Measurements from ENCODE around the gene LDAH.
A peak's percentile ranks its signal among the peaks of the same experiment; 100 is the strongest.
"Not testable (repeated sequence)": the region's sequence is repeated elsewhere in the genome, so short reads cannot be mapped to it uniquely, and the experiment has no call there.

The LDAH gene

GRCh38 chr2:20796374-20796791 lies 26.5 kb downstream of the LDAH start:
- DNase-seq (ENCODE audit: low read depth) = peak; percentile 10
- TF ChIP-seq, protein P1, sequence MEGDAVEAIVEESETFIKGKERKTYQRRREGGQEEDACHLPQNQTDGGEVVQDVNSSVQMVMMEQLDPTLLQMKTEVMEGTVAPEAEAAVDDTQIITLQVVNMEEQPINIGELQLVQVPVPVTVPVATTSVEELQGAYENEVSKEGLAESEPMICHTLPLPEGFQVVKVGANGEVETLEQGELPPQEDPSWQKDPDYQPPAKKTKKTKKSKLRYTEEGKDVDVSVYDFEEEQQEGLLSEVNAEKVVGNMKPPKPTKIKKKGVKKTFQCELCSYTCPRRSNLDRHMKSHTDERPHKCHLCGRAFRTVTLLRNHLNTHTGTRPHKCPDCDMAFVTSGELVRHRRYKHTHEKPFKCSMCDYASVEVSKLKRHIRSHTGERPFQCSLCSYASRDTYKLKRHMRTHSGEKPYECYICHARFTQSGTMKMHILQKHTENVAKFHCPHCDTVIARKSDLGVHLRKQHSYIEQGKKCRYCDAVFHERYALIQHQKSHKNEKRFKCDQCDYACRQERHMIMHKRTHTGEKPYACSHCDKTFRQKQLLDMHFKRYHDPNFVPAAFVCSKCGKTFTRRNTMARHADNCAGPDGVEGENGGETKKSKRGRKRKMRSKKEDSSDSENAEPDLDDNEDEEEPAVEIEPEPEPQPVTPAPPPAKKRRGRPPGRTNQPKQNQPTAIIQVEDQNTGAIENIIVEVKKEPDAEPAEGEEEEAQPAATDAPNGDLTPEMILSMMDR (conservative IDR thresholded peaks at IDR 0.05; ENCODE audit: low read depth, low read length) = no peak
- H3K4me3 ChIP-seq (ENCODE audit: low read length) = no peak overlapping the region

- not testable (repeated sequence) for DNase-seq (ENCODE audit: low read depth); H3K4me3 ChIP-seq (ENCODE audit: low read length)
Measured at GRCh38 chr2:20793944-20794343, 29.0 kb downstream of the LDAH start.

DNA sequence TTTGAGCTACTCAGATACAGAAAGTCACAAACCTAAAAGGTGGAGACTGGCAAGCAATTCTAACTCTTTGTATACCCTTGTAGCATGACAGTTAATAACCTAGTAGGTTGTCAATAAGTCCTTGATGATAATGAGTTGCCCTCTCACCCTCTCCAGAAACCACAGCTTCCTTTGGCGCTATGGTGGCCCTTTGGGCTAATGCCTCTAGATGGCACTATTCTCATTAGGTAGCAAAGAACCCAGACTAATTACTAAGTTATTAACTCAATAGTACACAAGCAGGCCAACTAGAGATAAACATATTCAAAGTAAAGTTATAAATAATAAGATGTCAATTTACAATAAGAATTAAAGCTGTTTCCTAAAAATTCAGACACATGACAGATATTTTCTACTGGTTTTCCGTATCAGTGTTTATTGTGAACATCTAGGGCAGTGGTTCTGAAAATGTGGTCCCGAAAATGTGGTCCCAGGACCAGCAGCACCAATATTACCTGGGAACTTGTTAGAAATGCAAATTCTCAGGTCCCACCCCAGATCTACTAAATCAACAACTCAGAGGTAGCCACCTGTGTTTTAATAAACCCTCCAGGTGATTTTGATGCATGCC lies 41.1 kb downstream of the LDAH start:
- DNase-seq (ENCODE audit: low read depth) = no peak
- TF ChIP-seq, protein P1 (conservative IDR thresholded peaks at IDR 0.05; ENCODE audit: low read depth, low read length) = peak; percentile 64
- H3K4me3 ChIP-seq (ENCODE audit: low read length) = no peak overlapping the region

GRCh38 chr2:20771299-20771698 lies 51.6 kb downstream of the LDAH start:
- H3K4me3 ChIP-seq (ENCODE audit: low read length) = no peak overlapping the region
- DNase-seq (ENCODE audit: low read depth) = no peak
- TF ChIP-seq, protein P1 (conservative IDR thresholded peaks at IDR 0.05; ENCODE audit: low read depth, low read length) = no peak

DNA sequence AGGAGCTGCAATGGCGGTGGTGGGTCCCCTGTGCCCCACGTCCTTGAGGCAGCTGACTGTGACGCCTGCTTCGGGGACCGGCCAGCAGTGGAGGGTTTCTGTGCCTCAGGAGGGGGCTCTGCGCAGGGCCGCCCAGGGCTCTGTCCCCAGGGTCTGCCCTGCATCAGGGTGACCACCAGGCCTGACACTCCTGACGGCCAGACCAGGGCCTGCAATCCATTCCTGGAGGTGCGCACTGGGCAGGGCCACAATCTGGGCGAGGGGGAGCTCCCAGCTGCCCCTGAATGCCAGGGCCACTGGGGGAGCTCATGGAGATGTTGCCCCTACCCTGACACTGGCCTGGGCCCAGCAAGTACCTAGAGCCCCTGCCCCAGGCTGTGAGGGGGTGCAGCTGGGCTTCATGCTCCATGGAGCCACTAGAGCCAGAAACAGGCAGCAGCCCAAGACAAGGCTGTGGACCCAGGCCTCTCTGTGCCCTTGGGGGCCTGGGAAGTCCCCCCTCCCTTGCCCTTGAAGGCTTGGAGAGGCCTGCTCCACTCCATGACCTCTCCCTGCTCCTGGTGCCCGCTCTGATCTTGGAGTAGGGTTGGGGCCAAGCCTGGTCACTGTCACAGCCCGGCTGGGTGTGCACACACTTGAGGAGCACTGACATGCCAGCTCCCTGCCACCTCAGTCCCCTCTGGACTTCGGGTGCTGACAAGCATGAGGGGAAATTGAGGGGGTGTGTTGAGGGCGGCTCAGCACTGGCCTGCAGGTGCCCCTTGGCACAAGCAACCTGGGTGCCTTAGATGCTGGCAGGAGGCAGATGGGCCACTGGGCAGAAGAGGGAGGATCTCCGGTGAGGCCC lies 55.9 kb downstream of the LDAH start:
- H3K4me3 ChIP-seq (ENCODE audit: low read length) = no peak overlapping the region
- TF ChIP-seq, protein P1 (conservative IDR thresholded peaks at IDR 0.05; ENCODE audit: low read depth, low read length) = no peak
- DNase-seq (ENCODE audit: low read depth) = no peak

DNA sequence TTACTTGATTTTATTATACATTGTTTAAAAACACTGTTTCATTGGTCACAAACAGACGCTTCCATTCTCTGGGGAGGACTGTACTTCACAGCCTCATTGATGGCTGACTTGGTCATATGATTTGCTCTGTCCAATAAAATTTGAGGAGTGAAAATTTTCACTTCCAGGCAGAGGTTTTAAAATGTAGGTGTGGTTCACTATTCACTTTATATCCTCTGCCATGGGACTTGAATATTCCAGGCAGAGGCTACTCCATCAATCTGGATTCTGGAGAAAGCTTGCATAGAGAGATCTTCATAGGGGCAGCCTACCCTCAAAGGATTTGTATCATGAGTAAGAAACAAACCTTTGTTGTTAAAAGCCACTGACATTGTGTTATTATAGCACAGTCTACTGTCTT lies 56.7 kb downstream of the LDAH start:
- TF ChIP-seq, protein P1 (conservative IDR thresholded peaks at IDR 0.05; ENCODE audit: low read depth, low read length) = no peak
- no peak overlapping the region for H3K4me3 ChIP-seq (ENCODE audit: low read length)
- DNase-seq (ENCODE audit: low read depth) = no peak

DNA sequence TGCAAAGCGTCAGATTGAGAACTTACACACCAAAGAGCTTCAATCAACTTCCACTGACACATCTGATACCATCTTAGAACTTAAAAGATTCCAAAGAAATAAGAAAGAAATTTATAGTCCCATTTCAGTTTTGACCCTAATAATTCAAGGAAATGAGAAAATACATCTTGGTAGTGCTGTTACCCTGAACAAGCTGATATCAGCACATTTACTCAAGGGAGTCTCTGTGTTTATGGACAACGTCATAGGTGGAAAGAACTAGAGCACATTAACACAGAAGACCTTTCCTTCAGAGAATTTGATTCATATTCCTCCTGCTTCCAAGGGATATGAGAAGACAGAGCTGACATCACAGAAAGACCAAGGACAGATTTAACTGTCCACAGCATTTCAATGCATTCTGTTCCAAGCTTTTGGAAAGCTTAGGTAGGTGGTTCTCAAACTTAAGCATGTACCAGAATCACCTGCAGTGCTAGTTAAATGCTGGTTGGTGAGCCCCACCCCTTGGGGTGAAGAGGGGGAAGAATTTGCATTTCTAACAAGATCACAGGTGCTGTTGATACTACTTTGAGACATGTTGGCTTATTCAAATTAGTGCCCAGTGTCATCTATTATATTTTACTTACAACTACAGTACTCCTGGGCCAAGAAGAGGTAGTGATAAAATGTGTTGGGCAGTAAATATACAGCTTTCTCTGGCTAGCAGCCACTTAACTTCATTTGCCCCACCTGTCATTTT lies 59.8 kb downstream of the LDAH start:
- TF ChIP-seq, protein P1 (conservative IDR thresholded peaks at IDR 0.05; ENCODE audit: low read depth, low read length) = no peak
- DNase-seq (ENCODE audit: low read depth) = no peak

More for the DNA sequence above, 59.8 kb downstream of the LDAH start:
- no peak overlapping the region for H3K4me3 ChIP-seq (ENCODE audit: low read length)
